CD4-positive, alpha-beta T cell (primary cell): ENCODE results near the gene SHPK. TPM values are rescaled to one million over a fixed set of nuclear protein-coding genes. Genes with fewer than 3 reads are reported as not detected.

ENCODE experiments used
- ATAC-seq: fragments of 200-7000 bp; cut with Tn5 transposase; one replicate; pipeline ENCODE4 v1.10.0; 2022; ENCODE audit warnings: mild to moderate bottlenecking; ENCODE audit not compliant: poor library complexity
- CTCF ChIA-PET: fragments of 350-600 bp; sonication (Branson Sonifier 250); formaldehyde crosslinking; loops from one replicate; lab custom pipeline; 2021; ENCODE audit warnings: antibody characterized with exemption, inconsistent platforms; lab: Charles Lee
- POLR2A ChIA-PET: fragments of 350-600 bp; sonication (Branson Sonifier 250); formaldehyde crosslinking; loops from one replicate; lab custom pipeline; 2021; ENCODE audit warnings: antibody characterized with exemption, inconsistent platforms; lab: Charles Lee
- DNase-seq, 14 experiments: peaks; one replicate each; pipeline ENCODE4 v3.0.0-alpha.2; 2013 to 2020; ENCODE audit warnings: mixed read lengths in 2 of 14
- H3K27ac ChIP-seq, 2 donors: one replicate each; pipeline versions ENCODE4 v1.5.1 to v1.7.0; 2013; ENCODE audit warnings: low read length in 2 of 2, low read depth in 1 of 2, mild to moderate bottlenecking in 1 of 2
- H3K27me3 ChIP-seq, 2 experiments: 1 replicate in 1 of 2; 2 replicates in 1 of 2; pipeline versions ENCODE4 v1.6.1 to v1.7.0; 2013; ENCODE audit warnings: low read length in 2 of 2, control low read depth in 1 of 2, mild to moderate bottlenecking in 1 of 2, moderate library complexity in 1 of 2; ENCODE audit not compliant: insufficient read depth in 2 of 2, control insufficient read depth in 1 of 2
- H3K36me3 ChIP-seq: one replicate; pipeline ENCODE4 v1.6.1; 2013; ENCODE audit warnings: low read length, control low read depth; ENCODE audit not compliant: insufficient read depth
- H3K4me1 ChIP-seq: one replicate; pipeline ENCODE4 v1.6.1; 2013; ENCODE audit warnings: low read length, control low read depth; ENCODE audit not compliant: insufficient read depth
- H3K4me3 ChIP-seq: one replicate; pipeline ENCODE4 v1.5.1; 2013; ENCODE audit warnings: mild to moderate bottlenecking, low read length, moderate library complexity
- H3K9me3 ChIP-seq, 2 experiments: 1 replicate in 1 of 2; 2 replicates in 1 of 2; pipeline versions ENCODE4 v1.6.1 to v1.7.0; 2013; ENCODE audit warnings: low read length in 2 of 2, mild to moderate bottlenecking in 2 of 2, control low read depth in 1 of 2, moderate library complexity in 1 of 2; ENCODE audit not compliant: control insufficient read depth in 1 of 2, insufficient read depth in 1 of 2
- H3K27ac Mint-ChIP-seq: one replicate; pipeline ENCODE4 v1.8.0; 2020; ENCODE audit warnings: mixed read lengths
- H3K27me3 Mint-ChIP-seq: one replicate; pipeline ENCODE4 v1.8.0; 2021; ENCODE audit warnings: mixed read lengths
- H3K36me3 Mint-ChIP-seq: one replicate; pipeline ENCODE4 v1.8.0; 2021; ENCODE audit warnings: low read depth, mixed read lengths
- H3K4me1 Mint-ChIP-seq: one replicate; pipeline ENCODE4 v1.8.0; 2021; ENCODE audit warnings: low read depth, mixed read lengths
- H3K4me3 Mint-ChIP-seq: one replicate; pipeline ENCODE4 v1.8.0; 2020; ENCODE audit warnings: mild to moderate bottlenecking, mixed read lengths
- H3K9me3 Mint-ChIP-seq: one replicate; pipeline ENCODE4 v1.8.0; 2020; ENCODE audit warnings: mixed read lengths
- CTCF ChIP-seq: fragments of 200-600 bp; IDR thresholded peaks from one replicate; pipeline ENCODE4 v1.8.0; 2022; ENCODE audit warnings: antibody characterized with exemption, mild to moderate bottlenecking
- intact Hi-C, 2 experiments: fragments of 100-400 bp; cut with DNase I in 1 of 2; cut with micrococcal nuclease in 1 of 2; formaldehyde crosslinking; loops; one replicate each; pipeline versions ENCODE4 v1.15.1 to v1.9.0; 2023 to 2025; cut with DNase I, micrococcal nuclease
- total RNA-seq, 174 experiments: library from RNA in 2 of 174; stranded (reverse) in 2 of 174; gene quantifications; one replicate each; pipeline ENCODE4 v1.2.3 and lab custom pipeline; 2021 to 2026

The SHPK gene
- total RNA-seq, 2 experiments from 2014 or later: 3.4 TPM

- no peak overlapping the region for H3K4me3 Mint-ChIP-seq
- Histone ChIP-seq H3K27me3 (no peaks in the 10 kb centered on the region), H3K27ac (no peak overlapping the region), H3K4me1 (peaks cover 16% of the 10 kb centered on the region), H3K4me3 (no peak overlapping the region), H3K36me3 (peaks cover 21% of the 10 kb centered on the region), H3K9me3 (no peaks in the 10 kb centered on the region)
- H3K4me1 Mint-ChIP-seq: peaks cover 7% of the 10 kb centered on the region
- H3K27ac Mint-ChIP-seq: no peak overlapping the region
- ChIA-PET CTCF (interaction anchor here (0.7 to 1.9 kb wide), 5 partner anchors 29 to 145 kb away, joined by 3 to 8 read pairs (median 4); no protein-coding TSS in a partner anchor), POLR2A (interaction anchor here (0.8 kb wide), 1 partner anchor 146 kb away, joined by 4 read pairs; no protein-coding TSS in a partner anchor)
- TF ChIP-seq CTCF: no peak
- ATAC-seq (no peak), DNase-seq (no peak)
- intact Hi-C loops: loop anchor here in 1 of 2 experiments (2.0 to 5.0 kb wide), 3 partner anchors 40 to 145 kb away; partner anchors contain the start of gene HASPIN
- H3K27me3 Mint-ChIP-seq: no peaks in the 10 kb centered on the region
- H3K36me3 Mint-ChIP-seq: peaks cover 14% of the 10 kb centered on the region
- no peaks in the 10 kb centered on the region for H3K9me3 Mint-ChIP-seq
Measured at GRCh38 chr17:3682033-3682432, 46.0 kb upstream of the SHPK start.

GRCh38 chr17:3681565-3681964, 45.5 kb upstream of the SHPK start:
- Mint-ChIP-seq H3K27ac (no peak overlapping the region), H3K36me3 (peaks cover 14% of the 10 kb centered on the region), H3K9me3 (no peaks in the 10 kb centered on the region), H3K4me3 (no peak overlapping the region), H3K27me3 (no peaks in the 10 kb centered on the region), H3K4me1 (peaks cover 7% of the 10 kb centered on the region)
- peaks cover 16% of the 10 kb centered on the region for H3K4me1 ChIP-seq
- H3K27me3 ChIP-seq: no peaks in the 10 kb centered on the region
- ATAC-seq (no peak), DNase-seq (no peak)
- H3K27ac ChIP-seq: no peak overlapping the region
- no peak overlapping the region for H3K4me3 ChIP-seq
- no peak for TF ChIP-seq CTCF
- no peaks in the 10 kb centered on the region for H3K9me3 ChIP-seq
- ChIA-PET CTCF (interaction anchor here (1.3 kb wide), 1 partner anchor 46 kb away, joined by 4 read pairs; no protein-coding TSS in a partner anchor), POLR2A (no interaction called here)
- H3K36me3 ChIP-seq: peaks cover 22% of the 10 kb centered on the region
- intact Hi-C loops: loop anchor here in 1 of 2 experiments (5.0 kb wide), 1 partner anchor 41 kb away; the partner anchor contains the start of gene HASPIN

GRCh38 chr17:3681057-3681456, 45.0 kb upstream of the SHPK start:
- H3K9me3 Mint-ChIP-seq: no peaks in the 10 kb centered on the region
- no peaks in the 10 kb centered on the region for H3K27me3 ChIP-seq
- no peak for DNase-seq
- no peaks in the 10 kb centered on the region for H3K9me3 ChIP-seq
- POLR2A ChIA-PET: no interaction called here
- no peak for TF ChIP-seq CTCF
- ATAC-seq: no peak
- CTCF ChIA-PET: no interaction called here
- H3K4me3 ChIP-seq: no peak overlapping the region
- peaks cover 16% of the 10 kb centered on the region for H3K4me1 ChIP-seq
- H3K27ac ChIP-seq: no peak overlapping the region
- peaks cover 22% of the 10 kb centered on the region for H3K36me3 ChIP-seq
- peaks cover 14% of the 10 kb centered on the region for H3K36me3 Mint-ChIP-seq
- intact Hi-C loops: loop anchor here in 1 of 2 experiments (5.0 kb wide), 1 partner anchor 41 kb away; the partner anchor contains the start of gene HASPIN
- H3K4me3 Mint-ChIP-seq: no peak overlapping the region
- H3K27ac Mint-ChIP-seq: no peak overlapping the region
- no peaks in the 10 kb centered on the region for H3K27me3 Mint-ChIP-seq
- H3K4me1 Mint-ChIP-seq: peaks cover 7% of the 10 kb centered on the region
